ENCODE data around the gene EPHA8.

- no peak for TF ChIP-seq TRIM24 (IDR thresholded peaks at IDR 0.05)
- no peak for TF ChIP-seq YY1 (IDR thresholded peaks at IDR 0.05; ENCODE audit: borderline replicate concordance in 1 of 3, control insufficient read depth in 1 of 3, extremely low read depth in 1 of 3, insufficient read depth in 3 of 3, insufficient read length in 1 of 3, insufficient replicate concordance in 2 of 3, low read depth in 1 of 3, low read length in 2 of 3)
- no peak for TF ChIP-seq ELK3 (CRISPR knock-in tag; IDR thresholded peaks at IDR 0.05)
- TF ChIP-seq EP300 (IDR thresholded peaks at IDR 0.05; ENCODE audit: low read length) = no peak
- TF ChIP-seq ZNF518B (CRISPR knock-in tag; IDR thresholded peaks at IDR 0.05) = no peak
- TF ChIP-seq ATF6 (CRISPR knock-in tag; IDR thresholded peaks at IDR 0.05) = no peak
- no peak for TF ChIP-seq MNT (conservative IDR thresholded peaks at IDR 0.05)
- TF ChIP-seq KAT7 (CRISPR knock-in tag; IDR thresholded peaks at IDR 0.05; ENCODE audit: borderline replicate concordance) = no peak
- TF ChIP-seq MAX (CRISPR knock-in tag; IDR thresholded peaks at IDR 0.05) = no peak
- no peak for TF ChIP-seq CHD1 (IDR thresholded peaks at IDR 0.05; ENCODE audit: low read length)
Measured at GRCh38 chr1:22600071-22600816, 37.0 kb downstream of the EPHA8 start.

Measured in K562 (cell line).